ENCODE data around the gene HIVEP2.

The HIVEP2 gene

GRCh38 chr6:142944124-142945048 is 590 bp downstream of the HIVEP2 start:
- peak; percentile 85 for DNase-seq

- peak; percentile 54 for DNase-seq
Measured at GRCh38 chr6:142943711-142944123, 1.3 kb downstream of the HIVEP2 start.

GRCh38 chr6:142942805-142943227 is 2.2 kb downstream of the HIVEP2 start:
- peak; percentile 82 for DNase-seq

- no peak for DNase-seq
Measured at GRCh38 chr6:142942238-142942637, 2.7 kb downstream of the HIVEP2 start.

GRCh38 chr6:142941018-142941417 is 4.0 kb downstream of the HIVEP2 start:
- DNase-seq = no peak

- DNase-seq = peak; percentile 33
Measured at GRCh38 chr6:142940487-142940886, 4.5 kb downstream of the HIVEP2 start.

- DNase-seq = no peak
Measured at GRCh38 chr6:142938510-142938909, 6.5 kb downstream of the HIVEP2 start.

GRCh38 chr6:142937986-142938385 is 7.0 kb downstream of the HIVEP2 start:
- DNase-seq = no peak

GRCh38 chr6:142935553-142936517 is 9.1 kb downstream of the HIVEP2 start:
- DNase-seq = no peak

- no peak for DNase-seq
Measured at GRCh38 chr6:142934599-142934998, 10.4 kb downstream of the HIVEP2 start.

- DNase-seq = no peak
Measured at GRCh38 chr6:142934106-142934505, 10.9 kb downstream of the HIVEP2 start.

- DNase-seq = no peak
Measured at GRCh38 chr6:142933701-142934100, 11.3 kb downstream of the HIVEP2 start.

- DNase-seq = no peak
Measured at GRCh38 chr6:142932889-142933288, 12.1 kb downstream of the HIVEP2 start.

GRCh38 chr6:142929751-142930358 is 15.1 kb downstream of the HIVEP2 start:
- no peak for DNase-seq

GRCh38 chr6:142927904-142928303 is 17.1 kb downstream of the HIVEP2 start:
- peak; percentile 25 for DNase-seq

- DNase-seq = no peak
Measured at GRCh38 chr6:142927271-142927580, 17.8 kb downstream of the HIVEP2 start.

- peak; percentile 75 for DNase-seq
Measured at GRCh38 chr6:142926494-142927270, 18.3 kb downstream of the HIVEP2 start.

GRCh38 chr6:142926177-142926493 is 18.8 kb downstream of the HIVEP2 start:
- no peak for DNase-seq

GRCh38 chr6:142925575-142926110 is 19.3 kb downstream of the HIVEP2 start:
- peak; percentile 15 for DNase-seq

GRCh38 chr6:142918339-142919042 is 26.5 kb downstream of the HIVEP2 start:
- no peak for DNase-seq

- no peak for DNase-seq
Measured at GRCh38 chr6:142916881-142917280, 28.1 kb downstream of the HIVEP2 start.
